Skin epidermis (tissue), 12 donors: Measurements from ENCODE around the gene HOXB4.

Source experiments
- H3K27ac ChIP-seq, 21 experiments: fragments of 200-600 bp; sonication (generic) in 11 of 21; one replicate each; pipeline ENCODE4 v1.5.0; 2020; ENCODE audit warnings: mild to moderate bottlenecking in 3 of 21, inconsistent platforms in 2 of 21, moderate library complexity in 2 of 21
- H3K4me3 ChIP-seq, 7 experiments: fragments of 200-600 bp; sonication (generic) in 2 of 7; one replicate each; pipeline ENCODE4 v1.5.0; 2020; ENCODE audit warnings: inconsistent platforms in 2 of 7, mild to moderate bottlenecking in 2 of 7, moderate library complexity in 1 of 7

HOXB4 gene

DNA sequence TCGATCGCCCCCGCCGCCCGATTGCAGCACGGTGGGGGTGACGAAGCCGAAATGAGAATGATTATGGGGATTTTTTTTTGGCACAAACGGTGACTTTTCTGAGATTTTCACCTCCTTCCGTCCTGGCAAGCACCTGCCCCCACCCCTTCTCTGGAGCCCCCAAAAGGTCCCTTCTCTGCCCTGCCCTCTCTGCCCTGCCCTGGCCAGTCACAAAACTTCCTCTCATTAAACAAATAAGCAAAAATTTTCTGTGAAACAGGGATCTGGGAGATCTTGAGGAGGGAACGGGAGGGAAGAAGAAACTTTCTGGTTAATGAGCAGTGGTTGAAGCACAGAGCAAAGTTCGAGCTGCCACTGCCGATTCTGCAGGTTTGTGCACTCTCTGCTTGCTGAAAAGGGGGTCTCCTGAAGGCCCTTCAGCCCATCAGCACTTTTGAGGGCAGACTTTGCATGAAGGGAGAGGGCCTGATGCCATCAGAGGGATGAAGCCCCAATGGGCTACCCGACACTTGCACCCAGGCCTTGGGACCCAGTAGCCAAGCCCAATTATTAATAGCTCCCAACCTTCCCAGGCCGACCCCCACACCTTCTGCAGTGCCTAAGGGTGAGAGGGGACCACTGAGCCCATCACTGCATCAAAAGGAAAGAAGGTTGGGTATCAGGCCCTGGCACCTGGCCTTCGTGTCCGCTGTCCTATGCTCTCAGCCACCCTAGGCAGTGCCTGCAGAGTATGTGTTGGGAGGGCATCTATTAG, 38.0 kb upstream of the HOXB4 start:
- Histone ChIP-seq H3K4me3 (no peak overlapping the region), H3K27ac (no peak overlapping the region)

DNA sequence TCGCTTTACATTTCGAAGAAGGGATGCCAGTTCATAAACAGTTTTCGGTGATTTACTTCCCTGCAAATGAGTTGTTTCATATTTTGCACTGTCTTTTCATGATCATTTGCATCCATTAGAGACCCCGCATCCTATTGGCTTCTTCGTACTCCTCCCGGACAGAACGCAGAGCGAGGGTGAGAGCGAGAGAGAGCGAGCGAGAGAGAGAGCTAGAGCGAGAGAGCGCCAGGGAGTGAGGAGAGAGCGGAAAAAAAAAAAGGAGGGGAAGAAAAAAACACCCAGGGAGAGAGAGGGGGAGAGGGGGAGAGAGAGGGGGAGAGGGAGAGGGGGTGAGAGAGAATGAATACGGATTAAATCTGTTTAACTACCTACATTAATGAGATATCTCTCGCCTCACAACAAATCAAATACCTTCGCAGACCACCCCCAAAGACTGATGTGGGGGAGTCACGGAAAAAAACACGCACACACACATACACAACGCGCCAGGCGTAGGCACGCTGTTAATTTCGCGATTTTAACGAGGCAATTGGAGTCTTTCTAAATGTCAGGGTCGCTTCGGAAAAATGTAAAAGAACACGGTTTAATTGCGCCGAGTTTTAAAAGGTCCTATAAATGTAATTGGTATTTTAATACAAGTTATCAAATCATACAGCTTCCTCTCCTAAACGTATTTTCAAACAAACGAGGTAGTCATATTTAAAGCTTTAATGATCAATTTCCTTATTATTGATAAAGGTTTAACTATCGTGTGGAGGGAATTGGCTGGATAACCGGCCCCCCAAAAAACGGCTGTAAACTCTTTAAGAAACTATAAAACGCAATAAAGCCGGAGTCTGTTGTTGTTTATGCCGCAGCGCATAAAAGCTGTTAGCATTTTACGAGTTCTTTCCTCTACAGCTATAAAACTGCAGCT, 37.2 kb upstream of the HOXB4 start, which contains the start of gene HOXB8:
Gene HOXB8 (minus strand): TSS at position 246 of the 916 bp plus-strand sequence. CDS start 588 bp downstream, outside the sequence.
- Histone ChIP-seq H3K4me3 (peak within 1 kb of the TSS in 4 of 7 experiments; percentile 6 to 47 (median 13)), H3K27ac (peak within 1 kb of the TSS in 3 of 21 experiments; percentile 43 to 94 (median 56))

DNA sequence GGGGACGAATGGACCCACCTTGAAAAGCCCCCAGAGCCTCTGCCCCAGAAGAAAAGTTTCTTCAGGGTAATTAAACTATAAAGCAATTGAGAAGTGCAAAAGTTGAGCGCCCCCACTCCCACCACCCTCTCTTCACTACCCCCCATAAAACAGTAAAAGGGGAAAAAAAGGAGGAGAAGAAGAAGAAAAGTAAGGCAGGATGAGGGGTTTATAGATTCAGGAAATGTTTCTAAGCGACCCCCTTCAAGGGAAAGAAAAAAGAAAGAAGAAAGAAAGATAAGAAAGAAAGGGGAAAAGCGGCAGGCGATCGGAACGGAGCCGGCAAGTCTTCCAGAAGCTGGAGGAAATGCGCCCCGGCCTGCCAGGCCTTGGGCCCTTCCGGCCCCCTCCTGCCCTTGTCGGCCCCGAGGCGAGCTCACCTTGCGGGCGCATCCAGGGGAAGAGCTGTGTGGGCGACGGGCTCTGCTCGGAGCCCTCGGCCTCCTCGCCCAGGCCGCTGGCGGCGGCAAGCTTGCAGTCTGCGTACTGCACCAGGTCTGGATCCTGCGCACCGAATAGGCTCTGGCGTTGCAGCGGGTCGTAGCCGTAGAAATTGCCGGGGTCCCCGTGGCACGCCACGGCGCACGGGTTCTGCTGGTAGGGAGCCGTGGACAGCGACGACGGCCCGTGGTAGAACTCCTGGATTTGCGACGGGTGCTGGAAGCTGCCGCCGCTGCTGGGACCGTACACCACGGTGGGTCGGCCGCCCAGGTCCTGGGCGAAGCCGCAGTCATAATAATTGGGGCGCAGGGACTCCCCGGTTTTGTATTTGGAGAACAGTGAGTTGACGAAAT, 35.9 kb upstream of the HOXB4 start:
- Histone ChIP-seq H3K4me3 (peak overlapping the region in 4 of 7 experiments; percentile 6 to 47 (median 13)), H3K27ac (peak overlapping the region in 4 of 21 experiments; percentile 43 to 94 (median 69))

DNA sequence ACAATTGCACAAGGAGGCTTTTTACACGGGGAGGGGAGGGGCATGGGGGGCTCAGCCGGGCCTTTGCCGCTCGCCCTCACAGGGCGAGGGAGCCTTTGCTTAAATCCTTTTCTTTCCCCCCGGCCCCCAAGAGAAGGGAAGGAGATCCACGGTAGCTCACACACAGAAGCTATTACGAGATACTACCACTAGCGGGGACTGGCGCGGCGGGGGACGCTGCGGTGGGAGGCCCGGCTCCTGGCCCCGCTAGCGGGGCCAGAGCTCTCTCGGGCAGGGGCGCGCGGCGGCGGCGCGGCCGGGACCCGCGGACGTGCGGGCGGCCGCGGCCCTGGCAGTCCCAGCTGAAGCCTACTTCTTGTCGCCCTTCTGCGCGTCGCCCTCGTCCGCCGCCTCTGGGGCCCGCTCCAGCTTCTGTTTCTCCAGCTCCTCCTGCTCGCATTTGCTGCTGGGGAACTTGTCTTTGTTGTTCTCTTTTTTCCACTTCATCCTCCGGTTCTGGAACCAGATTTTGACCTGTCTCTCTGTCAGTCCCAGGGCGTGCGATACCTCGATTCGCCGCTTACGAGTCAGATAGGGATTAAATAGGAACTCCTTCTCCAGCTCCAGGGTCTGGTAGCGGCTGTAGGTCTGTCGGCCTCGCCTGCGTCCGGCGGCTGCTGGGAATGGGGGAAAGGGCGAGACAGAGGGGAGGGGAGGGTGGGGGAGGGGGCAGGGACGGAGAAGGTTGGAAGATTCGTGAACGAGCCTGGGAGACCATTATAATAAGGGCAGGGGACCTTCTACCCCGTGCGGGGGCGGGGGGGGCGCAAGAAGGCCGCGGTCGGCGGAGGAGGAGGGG, 34.9 kb upstream of the HOXB4 start:
- peak overlapping the region; percentile 0 to 56 (median 46) for H3K4me3 ChIP-seq
- H3K27ac ChIP-seq = peak overlapping the region in 5 of 21 experiments; percentile 34 to 95 (median 82)

DNA sequence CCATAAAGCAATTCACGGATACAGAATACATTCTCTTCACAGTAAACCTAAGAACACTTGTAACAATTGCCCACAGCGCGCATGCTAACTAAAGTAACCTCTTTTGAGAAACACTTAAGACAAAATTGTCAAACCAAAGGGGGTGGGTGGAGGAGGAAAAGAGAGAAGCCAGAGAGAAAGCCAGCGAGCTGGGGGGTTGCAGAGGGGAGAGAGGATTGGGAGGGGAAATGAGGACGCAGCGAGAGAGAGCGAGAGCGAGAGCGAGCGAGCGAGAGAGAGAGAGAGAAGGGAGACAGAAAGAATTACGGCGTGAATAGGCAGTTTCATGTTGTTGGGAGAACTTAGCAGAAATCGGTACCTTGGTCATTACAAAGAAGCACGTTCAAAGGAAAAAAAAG, 34.3 kb upstream of the HOXB4 start:
- peak overlapping the region in 6 of 7 experiments; percentile 0 to 56 (median 46) for H3K4me3 ChIP-seq
- peak overlapping the region in 5 of 21 experiments; percentile 33 to 95 (median 82) for H3K27ac ChIP-seq

DNA sequence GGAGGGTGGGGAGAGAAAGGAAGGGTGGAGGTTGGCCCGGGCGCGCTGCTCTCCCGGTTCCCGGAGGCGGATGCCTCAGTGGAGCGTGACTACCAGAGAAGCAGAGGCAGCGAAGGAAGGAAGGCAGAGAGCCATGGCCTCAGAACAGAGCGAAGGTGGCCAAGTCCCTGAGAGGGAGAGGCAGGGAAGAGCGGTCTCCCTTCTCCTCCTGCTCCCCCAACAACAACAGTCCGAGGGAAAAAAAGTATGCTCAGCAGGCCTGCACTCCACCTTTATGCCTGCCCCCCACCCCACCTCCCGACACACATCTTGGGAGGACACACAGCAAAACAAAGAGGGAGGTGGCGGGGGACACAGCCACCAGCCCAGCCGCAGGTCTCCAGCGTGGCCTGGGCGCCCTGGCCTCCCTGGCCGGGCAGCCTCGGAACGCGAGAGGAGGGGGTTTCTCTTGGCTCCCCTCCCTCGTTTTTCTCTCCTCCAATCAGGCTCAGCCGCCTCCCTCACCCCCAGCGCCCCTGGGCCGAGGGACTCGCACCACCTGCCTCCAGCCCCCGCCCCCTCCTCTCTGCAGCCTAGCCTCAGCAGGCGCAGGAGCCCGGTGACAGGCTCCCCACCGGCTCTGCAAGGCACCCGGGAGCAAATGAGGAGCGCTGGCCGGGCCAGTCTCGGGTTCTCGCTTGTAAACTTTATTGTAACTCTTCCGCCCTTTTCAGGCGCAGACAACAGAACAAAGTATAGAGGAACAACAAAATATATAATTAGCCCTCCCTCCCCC, 33.7 kb upstream of the HOXB4 start:
- H3K4me3 ChIP-seq = peak overlapping the region in 6 of 7 experiments; percentile 0 to 56 (median 46)

DNA sequence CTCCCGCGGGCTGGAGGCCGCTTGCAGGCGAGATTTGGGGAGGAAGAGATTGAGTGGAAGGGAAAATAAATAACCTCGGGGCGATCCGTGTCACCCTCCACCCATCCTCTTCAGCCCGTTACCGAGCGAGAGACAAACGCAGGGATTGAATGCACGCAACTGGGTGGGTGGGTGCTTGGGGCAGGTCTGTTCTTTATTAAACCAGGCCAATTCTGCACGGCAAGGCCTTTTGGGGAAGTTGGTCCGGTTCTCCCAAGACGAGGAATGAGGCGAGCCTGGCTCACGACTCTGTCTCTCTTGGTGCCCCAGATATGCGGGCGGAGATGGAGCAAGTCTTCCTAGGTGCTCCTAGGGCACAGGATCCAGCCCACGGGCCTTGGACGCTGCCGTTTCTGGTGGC, 33.1 kb upstream of the HOXB4 start:
- H3K27ac ChIP-seq = peak overlapping the region in 12 of 21 experiments; percentile 40 to 95 (median 70)

More for the DNA sequence above, 33.7 kb upstream of the HOXB4 start:
- H3K27ac ChIP-seq = peak overlapping the region in 9 of 21 experiments; percentile 9 to 95 (median 63)

DNA sequence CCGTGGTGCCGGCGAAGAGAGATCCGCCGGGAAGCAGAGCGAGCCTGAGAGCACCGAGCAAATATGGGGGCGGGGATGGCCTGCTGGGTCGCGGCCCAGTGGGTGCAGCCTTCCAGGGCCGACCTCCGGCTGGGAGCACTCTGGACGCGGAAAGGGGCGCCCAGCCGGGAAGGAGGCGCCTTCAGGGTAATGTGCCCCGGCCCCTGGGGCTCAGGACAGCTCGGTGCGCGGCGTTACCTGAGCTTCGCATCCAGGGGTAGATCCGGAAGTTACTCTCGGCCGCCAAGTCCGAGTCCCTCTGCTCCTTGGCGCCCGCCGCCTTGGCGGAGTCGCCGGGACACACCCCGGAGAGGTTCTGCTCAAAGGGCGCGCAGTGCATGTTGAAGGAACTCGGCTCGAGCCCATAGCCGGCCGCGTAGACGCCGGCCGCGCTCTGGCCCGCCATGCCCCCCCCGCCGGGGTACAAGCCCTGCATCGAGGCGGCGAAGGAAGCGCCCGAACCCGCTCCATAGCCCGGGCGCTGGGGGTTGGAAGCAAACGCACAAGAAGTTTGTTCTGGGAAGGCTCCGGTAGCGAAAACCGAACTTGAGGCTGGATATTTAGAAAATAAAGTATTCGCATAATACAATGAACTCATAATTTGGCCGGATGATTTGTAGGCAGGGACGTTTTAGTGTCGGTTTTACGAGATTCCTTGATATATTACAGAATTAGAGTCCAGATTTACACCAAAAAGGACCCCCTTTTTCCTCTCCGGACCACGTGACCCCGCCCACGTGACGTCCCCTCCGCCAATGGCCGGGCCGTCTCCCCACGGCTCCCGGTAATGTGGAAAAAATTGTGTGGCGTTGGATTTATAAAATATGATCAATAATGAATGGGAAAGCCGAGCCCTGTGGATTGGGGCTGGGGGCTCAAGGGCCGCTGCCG, 32.4 kb upstream of the HOXB4 start, which contains the start of gene HOXB7:
Gene HOXB7 (minus strand): TSS at position 736 of the 930 bp plus-strand sequence. CDS start 99 bp downstream, at position 637.
- Histone ChIP-seq H3K4me3 (peak within 1 kb of the TSS; percentile 31 to 56 (median 46)), H3K27ac (peak within 1 kb of the TSS in 19 of 21 experiments; percentile 27 to 95 (median 63))

More for the DNA sequence above, 33.1 kb upstream of the HOXB4 start:
- peak overlapping the region; percentile 31 to 56 (median 46) for H3K4me3 ChIP-seq

DNA sequence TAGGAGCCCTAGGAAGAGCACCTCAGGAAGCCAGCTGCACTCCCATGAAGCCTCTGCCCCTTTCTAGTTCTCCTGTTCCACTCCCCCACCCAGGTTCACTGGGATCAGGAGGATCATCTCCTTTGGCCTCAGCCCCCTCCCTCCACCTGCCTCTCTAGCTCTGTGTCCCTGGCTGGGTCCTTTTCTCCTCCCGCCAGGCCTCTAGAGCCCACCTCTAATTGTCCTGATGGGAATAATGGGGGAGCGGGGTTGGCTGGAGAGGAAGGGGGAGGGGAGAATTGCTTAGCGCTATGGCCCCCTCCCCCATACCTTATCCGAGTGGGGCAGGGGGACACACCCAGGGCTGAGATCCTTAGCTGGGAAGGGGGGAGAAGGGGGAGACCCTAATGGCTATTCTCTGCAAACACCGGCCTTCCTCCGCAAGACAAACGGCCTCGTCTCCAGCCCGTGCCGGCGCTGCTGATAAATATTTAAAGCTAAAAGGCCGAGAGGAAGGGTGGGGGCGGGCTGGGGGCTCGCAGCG, 31.7 kb upstream of the HOXB4 start:
- Histone ChIP-seq H3K27ac (peak overlapping the region in 13 of 21 experiments; percentile 27 to 95 (median 74)), H3K4me3 (peak overlapping the region; percentile 31 to 56 (median 46))

DNA sequence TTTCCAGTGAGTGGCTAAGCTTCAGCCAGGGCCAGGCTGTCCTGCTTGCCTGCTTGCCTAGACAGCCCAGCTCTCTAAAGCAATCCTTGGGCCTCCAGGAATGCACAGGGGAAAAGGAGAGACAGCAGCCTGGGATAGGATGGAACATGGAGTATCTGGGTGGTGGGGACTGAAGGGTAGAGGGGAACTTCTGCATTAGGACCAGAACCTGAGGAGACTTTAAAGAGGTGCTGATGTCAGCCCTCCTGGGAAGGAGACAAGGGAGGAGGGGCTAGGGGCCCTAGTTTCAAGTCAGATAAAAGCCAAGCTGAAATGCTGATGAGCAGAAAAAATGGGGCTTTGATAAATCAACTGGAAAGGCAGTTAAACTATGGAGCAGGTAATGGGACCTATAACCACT, 30.9 kb upstream of the HOXB4 start:
- Histone ChIP-seq H3K4me3 (no peak overlapping the region), H3K27ac (no peak overlapping the region)

DNA sequence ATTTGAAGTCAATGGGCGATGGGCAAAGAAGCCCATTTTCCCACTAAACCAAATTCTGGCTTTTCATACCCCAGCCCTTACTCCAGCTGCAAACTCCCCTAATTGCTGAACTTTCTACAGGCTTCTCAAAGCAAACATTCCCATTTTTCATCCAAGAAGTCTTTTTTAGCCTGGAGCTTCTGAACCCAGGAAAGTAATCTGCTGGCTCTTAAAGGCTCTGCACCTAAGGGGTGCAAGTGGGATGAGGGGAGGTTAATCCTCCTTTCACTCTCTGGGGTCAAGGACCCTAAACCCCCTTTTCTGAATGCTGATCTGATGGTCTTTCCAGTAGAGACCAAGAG, 30.3 kb upstream of the HOXB4 start:
- Histone ChIP-seq H3K4me3 (no peak overlapping the region), H3K27ac (no peak overlapping the region)

DNA sequence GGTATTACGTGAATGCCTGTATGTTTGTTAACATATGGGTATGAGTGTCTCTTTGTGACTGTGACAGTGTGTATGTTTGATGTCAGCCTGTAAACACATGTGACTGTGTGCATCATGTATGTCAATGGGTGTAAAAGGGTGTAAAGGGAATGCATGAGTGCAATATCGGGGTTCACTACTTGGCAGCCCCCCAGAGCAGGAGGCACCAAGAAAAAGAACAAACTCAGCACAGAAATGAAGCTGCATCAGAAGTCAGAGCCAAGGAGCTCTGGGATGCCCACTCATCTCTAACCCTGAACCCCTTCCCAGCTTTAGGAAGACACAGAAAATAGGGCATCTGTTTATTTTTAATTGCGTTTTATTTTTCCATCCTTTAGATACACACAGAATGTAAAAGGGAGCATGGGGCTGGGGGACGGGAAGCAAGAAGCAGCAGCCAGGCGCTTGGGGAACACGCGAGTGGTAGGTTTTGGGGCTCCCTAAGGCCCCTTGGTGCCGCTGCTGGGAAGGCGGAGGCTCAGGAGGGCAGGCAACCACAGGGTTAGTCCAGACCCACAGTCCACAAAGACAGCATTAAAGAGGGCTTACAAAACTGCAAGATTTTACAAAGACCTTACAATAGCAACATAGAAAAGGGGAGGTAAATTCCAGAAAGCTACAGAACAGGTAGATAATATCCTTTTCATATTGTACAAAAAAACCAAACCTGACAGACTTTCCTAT, 28.9 kb upstream of the HOXB4 start:
- H3K27ac ChIP-seq = no peak overlapping the region
- no peak overlapping the region for H3K4me3 ChIP-seq

DNA sequence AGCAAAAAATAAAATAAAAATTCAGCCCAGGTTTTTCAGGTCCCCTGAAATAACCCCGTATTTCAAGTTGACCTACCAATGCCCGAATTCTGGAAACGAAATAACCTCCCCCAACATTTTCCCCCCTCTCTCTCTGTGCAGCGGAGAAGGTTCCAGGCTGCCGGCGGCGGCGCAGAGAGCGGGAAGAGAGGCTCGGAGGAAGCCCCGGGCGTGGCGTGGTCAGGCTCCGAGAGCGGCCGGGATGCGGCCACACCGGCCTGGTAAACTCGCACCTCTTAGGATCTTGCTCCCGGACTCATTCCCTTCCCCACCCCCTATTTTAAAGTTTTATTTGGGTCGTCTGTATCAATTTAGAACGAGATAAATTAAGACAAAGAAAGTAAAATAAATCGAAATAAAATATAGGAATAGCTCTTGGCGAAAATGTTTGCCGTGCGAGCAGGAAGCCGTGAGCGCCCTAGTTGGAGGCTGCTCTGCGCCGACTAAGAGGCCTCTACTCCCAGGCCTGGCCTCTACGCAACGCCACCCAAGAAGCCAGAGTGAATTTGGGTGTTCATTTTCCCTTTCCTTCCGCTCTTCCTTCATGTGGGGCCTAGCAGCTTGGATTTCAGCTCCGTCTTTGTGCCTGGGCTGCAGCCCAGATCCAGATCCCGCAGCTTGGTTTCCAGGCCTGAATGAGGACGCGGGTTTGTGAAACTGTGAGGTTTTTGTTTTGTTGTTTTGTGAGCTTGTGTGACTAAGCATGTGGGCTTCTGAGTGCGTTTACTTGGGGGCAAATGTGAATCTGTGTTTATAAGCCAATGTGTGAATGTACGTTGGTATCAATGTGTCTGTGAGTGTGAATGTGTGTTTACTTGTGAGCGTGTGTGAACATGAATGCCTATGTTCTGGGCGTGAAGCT, 28.1 kb upstream of the HOXB4 start:
- no peak overlapping the region for H3K27ac ChIP-seq
- no peak overlapping the region for H3K4me3 ChIP-seq

DNA sequence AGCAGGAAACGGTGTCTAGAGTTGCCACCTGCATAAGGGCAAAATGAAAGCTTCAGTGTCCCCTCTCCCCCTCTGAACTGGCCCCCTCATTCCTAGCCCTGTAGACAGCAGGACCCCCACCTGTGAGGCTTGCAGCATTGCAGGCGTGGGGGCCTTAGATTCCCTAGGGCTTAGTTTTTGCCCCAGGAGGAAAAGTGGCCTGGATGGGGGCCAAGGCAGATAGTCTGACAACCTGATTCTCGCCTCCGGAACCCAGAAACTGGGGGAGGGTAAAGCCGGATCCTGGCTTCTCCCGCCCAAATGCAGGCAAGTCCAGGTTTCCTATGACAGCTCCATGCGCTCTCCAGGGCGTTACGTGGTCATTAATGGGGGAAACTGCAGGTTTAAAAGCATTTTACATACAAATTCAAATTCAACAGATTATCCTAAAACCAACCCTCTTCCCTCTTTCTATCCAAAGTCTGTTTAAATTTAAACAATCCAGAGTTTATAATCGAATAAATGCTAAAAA, 27.3 kb upstream of the HOXB4 start:
- H3K4me3 ChIP-seq = no peak overlapping the region
- peak overlapping the region in 3 of 21 experiments; percentile 53 to 80 (median 75) for H3K27ac ChIP-seq
